GM18526 (cell line): ENCODE results near the gene OTX1.

Experiments used
- POLR2A ChIP-seq: IDR thresholded peaks from 3 replicates; pipeline ENCODE4 v1.6.1; 2011; ENCODE audit not compliant: insufficient read length; ENCODE audit errors: extremely low read depth

The OTX1 gene

GRCh38 chr2:63050334-63051041 is at the start of gene OTX1:
Gene OTX1, plus strand, starts transcription at chr2:63050830. Its CDS starts 2,161 bp downstream, at chr2:63052991.
- peak; percentile 33 for TF ChIP-seq POLR2A

DNA sequence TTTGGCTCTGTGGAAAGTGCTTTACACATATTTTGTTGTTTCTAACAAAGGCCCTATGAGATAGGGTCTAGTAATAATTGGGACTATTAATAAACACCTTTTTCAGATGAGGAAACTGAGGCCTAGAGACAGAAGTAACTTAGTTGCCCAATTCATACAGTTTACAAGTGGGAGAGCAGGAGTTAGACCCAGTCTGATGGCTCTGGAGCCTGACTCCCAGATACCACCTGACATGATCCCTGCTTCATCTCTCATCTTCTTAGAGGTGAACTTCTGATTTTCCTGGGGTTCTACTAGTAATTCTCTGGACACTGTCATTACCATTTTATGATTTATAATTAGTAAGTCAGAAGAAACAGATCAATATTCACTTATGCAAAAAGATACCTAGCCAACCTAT is 49.1 kb upstream of the OTX1 start:
- TF ChIP-seq POLR2A: no peak

GRCh38 chr2:63003351-63003750 is 47.3 kb upstream of the OTX1 start:
- no peak for TF ChIP-seq POLR2A

DNA sequence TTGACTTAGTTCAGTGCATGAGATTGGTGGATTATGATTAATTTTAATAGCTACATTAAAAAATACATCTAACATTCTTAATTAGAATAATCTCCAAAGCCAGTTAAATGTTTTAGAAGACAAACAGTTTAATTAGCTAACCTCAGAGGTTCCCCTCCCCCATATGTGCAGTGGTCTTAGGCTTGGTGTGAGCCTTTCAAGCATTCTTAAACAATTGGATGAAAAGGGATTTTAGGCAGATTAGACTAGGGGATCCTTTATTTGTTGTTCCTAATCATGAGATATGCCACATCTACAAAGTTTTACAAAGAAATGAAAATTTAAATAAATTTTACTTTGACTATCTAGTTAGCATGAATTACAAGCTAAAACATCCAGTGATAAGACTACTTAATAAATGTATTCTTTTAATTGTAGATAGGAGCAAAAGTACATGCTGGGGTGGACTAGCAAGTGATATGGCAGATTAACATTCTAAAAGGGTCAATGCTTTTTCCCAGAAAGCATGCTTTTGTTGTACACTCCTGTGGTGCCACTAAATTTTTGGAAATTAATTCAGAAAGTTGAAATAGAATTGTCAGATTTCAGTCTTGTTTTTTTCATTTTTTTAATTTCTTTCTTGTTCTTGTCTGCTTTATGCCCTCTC is 42.7 kb upstream of the OTX1 start:
- TF ChIP-seq POLR2A: no peak

- TF ChIP-seq POLR2A: no peak
These were observed 41.8 kb upstream of the OTX1 start for GRCh38 chr2:63008838-63009237.

DNA sequence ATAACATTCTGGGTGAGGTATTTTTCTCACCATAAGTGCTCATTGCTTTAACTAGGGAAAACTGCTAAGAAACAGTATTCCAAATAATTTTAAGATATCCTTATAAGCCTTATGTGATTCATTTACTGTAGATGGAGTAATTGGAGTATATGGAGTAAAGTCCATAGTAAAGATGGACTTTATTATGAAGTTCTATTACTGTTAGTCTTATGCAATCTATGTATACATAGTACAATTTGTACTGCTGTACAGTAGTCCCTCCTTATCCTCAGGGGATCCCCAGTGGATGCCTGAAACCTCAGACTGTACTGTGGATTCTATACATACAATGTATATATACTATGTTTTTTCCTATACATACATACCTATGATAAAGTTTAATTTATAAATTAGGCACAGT is 41.1 kb upstream of the OTX1 start:
- TF ChIP-seq POLR2A: no peak

DNA sequence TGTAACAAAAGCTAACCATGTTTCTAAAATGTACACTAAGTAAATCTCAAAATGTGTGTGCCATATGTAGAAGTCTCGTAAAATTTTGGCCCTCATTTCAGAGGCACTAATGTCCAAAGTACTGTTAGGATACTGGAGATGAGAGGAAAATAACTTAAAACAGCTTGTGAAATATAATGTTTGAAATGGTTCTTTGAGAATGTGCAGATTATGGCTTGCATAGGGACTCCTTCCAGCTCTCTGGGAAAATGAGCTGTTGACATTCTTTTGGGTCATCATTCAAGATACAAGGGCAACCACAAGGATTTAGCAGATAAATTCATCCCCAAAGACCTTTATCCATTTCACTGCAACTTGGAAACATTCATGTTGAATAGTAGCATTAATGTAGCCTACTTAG is 38.1 kb upstream of the OTX1 start:
- no peak for TF ChIP-seq POLR2A

DNA sequence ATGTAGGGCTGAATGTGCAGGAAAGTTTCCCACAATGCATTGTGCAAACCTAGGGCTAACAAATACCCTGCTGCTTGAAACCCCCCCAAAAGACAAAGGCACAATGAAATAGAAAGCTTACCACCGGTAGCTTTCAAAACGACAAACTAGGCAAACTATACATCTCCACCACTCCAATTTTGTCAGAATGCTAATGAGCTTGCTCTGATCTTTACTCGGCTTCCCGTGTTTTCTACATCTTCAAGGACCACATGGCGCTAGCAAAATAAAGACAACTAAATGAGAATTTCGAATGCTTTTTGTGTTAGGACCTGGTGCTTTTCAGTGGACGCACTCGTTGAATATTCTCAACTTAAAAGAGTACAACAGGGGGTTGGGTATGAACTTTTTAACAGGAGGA is 37.2 kb upstream of the OTX1 start:
- no peak for TF ChIP-seq POLR2A

- no peak for TF ChIP-seq POLR2A
These were observed 35.2 kb upstream of the OTX1 start for GRCh38 chr2:63015389-63015788.

DNA sequence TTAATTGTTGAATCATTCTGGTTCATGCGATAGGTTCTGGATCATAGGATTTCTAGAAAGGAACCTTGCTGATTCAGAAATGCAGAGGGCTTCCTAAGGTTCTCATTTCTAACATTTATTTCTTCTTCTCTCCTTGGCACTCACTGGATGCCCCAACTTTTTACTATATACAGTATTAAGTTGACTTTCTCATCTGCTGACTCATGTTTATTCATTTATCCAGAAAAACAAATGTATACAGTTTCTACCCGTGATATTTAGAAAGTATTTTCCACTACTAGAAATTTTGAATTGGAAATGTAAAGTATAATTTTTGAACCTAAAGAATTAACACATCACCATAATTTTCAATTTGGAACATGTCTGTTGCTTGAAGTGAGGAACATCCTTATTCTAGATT is 32.2 kb upstream of the OTX1 start:
- TF ChIP-seq POLR2A: no peak

DNA sequence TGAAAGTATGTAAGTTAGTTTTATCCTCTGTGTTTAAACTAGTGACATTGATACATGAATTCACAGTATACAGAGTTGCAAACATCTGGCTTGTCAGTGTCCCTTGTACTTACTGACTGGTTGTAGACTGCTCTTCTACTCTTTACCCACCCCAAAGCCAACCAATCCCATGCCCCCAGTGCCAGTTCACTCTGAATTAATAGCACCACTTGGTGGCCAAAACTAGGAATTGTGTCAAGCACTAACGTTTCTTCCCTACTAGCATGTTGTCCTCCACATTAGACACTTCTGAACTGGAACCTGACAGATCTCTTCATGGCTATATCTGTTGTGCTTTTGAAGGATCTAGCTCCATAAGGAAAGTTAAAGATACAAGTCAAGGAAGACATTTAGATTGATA is 27.2 kb upstream of the OTX1 start:
- no peak for TF ChIP-seq POLR2A

- TF ChIP-seq POLR2A: no peak
These were observed 23.4 kb upstream of the OTX1 start for GRCh38 chr2:63027220-63027619.

- no peak for TF ChIP-seq POLR2A
These were observed 21.6 kb upstream of the OTX1 start for GRCh38 chr2:63029058-63029457.

- no peak for TF ChIP-seq POLR2A
These were observed 16.1 kb upstream of the OTX1 start for GRCh38 chr2:63034526-63034925.

DNA sequence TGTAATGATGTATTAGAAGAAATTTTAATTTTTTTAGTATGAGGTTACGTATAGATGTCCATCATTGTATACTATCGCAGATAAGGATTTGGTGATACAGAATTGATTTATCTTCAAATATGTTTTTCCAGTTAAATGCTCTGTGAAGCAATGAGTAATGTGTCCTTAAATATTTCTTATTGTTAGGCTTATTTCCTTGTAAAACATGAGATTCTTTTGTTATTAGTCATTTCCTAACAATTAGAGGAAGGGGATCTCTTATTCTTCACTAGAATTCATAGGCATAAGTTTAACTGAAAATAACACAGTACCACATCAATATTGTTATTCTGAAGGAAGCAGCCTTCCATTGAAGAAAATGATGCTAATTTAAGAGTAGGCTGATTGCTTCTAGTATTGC is 15.5 kb upstream of the OTX1 start:
- TF ChIP-seq POLR2A: no peak

- no peak for TF ChIP-seq POLR2A
These were observed 15.0 kb upstream of the OTX1 start for GRCh38 chr2:63035660-63036059.

GRCh38 chr2:63038034-63038433 is 12.6 kb upstream of the OTX1 start:
- no peak for TF ChIP-seq POLR2A
